OCI-LY7 (cell line): ENCODE data around the gene POGK. TPM values are rescaled to one million over a fixed set of nuclear protein-coding genes. Genes with fewer than 3 reads are reported as not detected.

Experiments used
- BruUV-seq: library from RNA; stranded (reverse); fragments of 400-500 nt; replicated peaks from 2 replicates; lab custom pipeline; 2021; lab: Mats Ljungman, UMichigan
- CTCF ChIA-PET: fragments of 300-600 bp; sonication (Branson Sonifier 250); formaldehyde crosslinking; loops from one replicate; lab custom pipeline; 2022; ENCODE audit warnings: antibody characterized with exemption; ENCODE audit not compliant: unreplicated experiment; lab: Charles Lee
- POLR2A ChIA-PET: fragments of 300-600 bp; sonication (Branson Sonifier 250); formaldehyde crosslinking; loops from one replicate; lab custom pipeline; 2022; ENCODE audit warnings: antibody characterized with exemption; lab: Charles Lee
- DNase-seq: peaks from one replicate; pipeline ENCODE4 v3.0.0-alpha.2; 2015; ENCODE audit warnings: low spot score
- H2AFZ ChIP-seq: fragments of 200-600 bp; sonication (generic), shearing (Covaris generic); 2 replicates; pipeline ENCODE4 v1.6.1; 2014; ENCODE audit warnings: mild to moderate bottlenecking, antibody characterized with exemption, low read length, moderate library complexity
- H3K27ac ChIP-seq: fragments of 200-600 bp; sonication (generic); 2 replicates; pipeline ENCODE4 v1.5.1; 2014; ENCODE audit warnings: mixed run types, low read depth, mild to moderate bottlenecking, moderate library complexity, low read length, inconsistent platforms; ENCODE audit not compliant: poor library complexity, severe bottlenecking
- H3K36me3 ChIP-seq: fragments of 200-600 bp; sonication (generic); 2 replicates; pipeline ENCODE4 v1.6.1; 2014; ENCODE audit warnings: mild to moderate bottlenecking, antibody characterized with exemption, low read length, moderate library complexity, mixed read lengths; ENCODE audit not compliant: insufficient read depth
- H3K4me1 ChIP-seq: fragments of 200-600 bp; sonication (generic); 2 replicates; pipeline ENCODE4 v1.5.1; 2014; ENCODE audit warnings: mild to moderate bottlenecking, low read length; ENCODE audit not compliant: insufficient read depth, poor library complexity, severe bottlenecking
- H3K4me2 ChIP-seq: fragments of 200-600 bp; sonication (generic); 2 replicates; pipeline ENCODE4 v1.6.1; 2014; ENCODE audit warnings: mild to moderate bottlenecking, low read length
- H3K4me3 ChIP-seq: fragments of 200-600 bp; sonication (generic); 2 replicates; pipeline ENCODE4 v1.5.1; 2014; ENCODE audit warnings: mild to moderate bottlenecking, low read depth, low read length; ENCODE audit not compliant: poor library complexity, severe bottlenecking
- H3K79me2 ChIP-seq: fragments of 200-600 bp; sonication (generic); 2 replicates; pipeline ENCODE4 v1.6.1; 2016; ENCODE audit warnings: low read depth, mild to moderate bottlenecking, low read length, moderate library complexity, mixed read lengths; ENCODE audit not compliant: insufficient read depth
- H3K9me2 ChIP-seq: fragments of 200-600 bp; sonication (generic); 2 replicates; pipeline ENCODE4 v1.6.1; 2016; ENCODE audit warnings: mild to moderate bottlenecking, low read length, mixed read lengths; ENCODE audit not compliant: insufficient read depth
- H3K9me3 ChIP-seq: fragments of 200-600 bp; sonication (generic); 2 replicates; pipeline ENCODE4 v1.6.1; 2014; ENCODE audit warnings: mild to moderate bottlenecking, mixed run types, low read length, mixed read lengths
- H4K20me1 ChIP-seq: fragments of 200-600 bp; sonication (generic); 2 replicates; pipeline ENCODE4 v1.6.1; 2014; ENCODE audit warnings: mild to moderate bottlenecking, antibody characterized with exemption, low read length, moderate library complexity, mixed read lengths; ENCODE audit not compliant: insufficient read depth
- CTCF ChIP-seq: fragments of 200-600 bp; sonication (generic); conservative IDR thresholded peaks from 2 replicates; pipeline ENCODE4 v1.5.1; 2014; ENCODE audit warnings: mild to moderate bottlenecking, antibody characterized with exemption, low read length, moderate library complexity, mixed read lengths
- EZH2phosphoT487 ChIP-seq: fragments of 200-600 bp; sonication (generic); IDR thresholded peaks from 2 replicates; pipeline ENCODE4 v1.6.1; 2018; ENCODE audit warnings: low read depth, borderline replicate concordance, mild to moderate bottlenecking, mixed run types, antibody characterized with exemption, low read length, moderate library complexity, mixed read lengths
- intact Hi-C: fragments of 100-400 bp; cut with micrococcal nuclease; formaldehyde crosslinking; loops from one replicate; pipeline ENCODE4 v1.10.0; 2022; ENCODE audit not compliant: unreplicated experiment
- total RNA-seq, 2 experiments: library from RNA; depleted of rRNA in 1 of 2; stranded (reverse); fragments of >200 nt in 1 of 2; shearing (Covaris generic) in 1 of 2; gene quantifications; 2 replicates each; pipeline ENCODE4 v1.2.3, GENCODE V29; 2014 to 2022

Gene POGK
- total RNA-seq, 2 experiments from 2014 or later: 27.2 to 41.9 TPM

- TF ChIP-seq EZH2phosphoT487 (no peak), CTCF (no peak)
- Histone ChIP-seq H3K9me2 (no peaks in the 10 kb centered on the region), H4K20me1 (peaks cover 4% of the 10 kb centered on the region; the same call in 1 of the 2 replicates), H3K4me2 (no peak overlapping the region), H3K36me3 (peaks cover 100% of the 10 kb centered on the region), H2AFZ (no peak overlapping the region), H3K27ac (no peak overlapping the region), H3K9me3 (no peaks in the 10 kb centered on the region), H3K4me3 (no peak overlapping the region), H3K79me2 (no peaks in the 10 kb centered on the region; the same call in 1 of the 2 replicates), H3K4me1 (peaks cover 10% of the 10 kb centered on the region)
- DNase-seq: no peak
- intact Hi-C loops: no loop called here
- ChIA-PET POLR2A (interaction anchor here (0.6 to 1.4 kb wide), 3 partner anchors 9 to 681 kb away, joined by 3 to 5 read pairs (median 3); no protein-coding TSS in a partner anchor), CTCF (no interaction called here)
- BruUV-seq: no TSS peak
Measured at GRCh38 chr1:166858726-166859419, 19.6 kb downstream of the POGK start.

GRCh38 chr1:166859597-166859996 lies 20.3 kb downstream of the POGK start:
- Histone ChIP-seq H2AFZ (no peak overlapping the region), H3K4me2 (no peak overlapping the region), H3K4me3 (no peak overlapping the region), H4K20me1 (no peaks in the 10 kb centered on the region), H3K9me3 (no peaks in the 10 kb centered on the region), H3K27ac (no peak overlapping the region), H3K9me2 (no peaks in the 10 kb centered on the region), H3K4me1 (peaks cover 10% of the 10 kb centered on the region), H3K79me2 (no peaks in the 10 kb centered on the region; the same call in 1 of the 2 replicates), H3K36me3 (peaks cover 100% of the 10 kb centered on the region)
- no TSS peak for BruUV-seq
- no peak for TF ChIP-seq CTCF
- no peak for TF ChIP-seq EZH2phosphoT487
- POLR2A ChIA-PET: interaction anchor here (0.5 to 1.2 kb wide), 5 partner anchors 8 to 349 kb away, joined by 3 to 4 read pairs (median 3); no protein-coding TSS in a partner anchor
- intact Hi-C loops: no loop called here
- CTCF ChIA-PET: no interaction called here
- peak; percentile 48 for DNase-seq

GRCh38 chr1:166865926-166866325 lies 26.7 kb downstream of the POGK start:
- ChIA-PET POLR2A (interaction anchor here (0.6 to 1.8 kb wide), 2 partner anchors 10 to 666 kb away, joined by 4 to 5 read pairs; partner anchors contain the start of gene TADA1), CTCF (no interaction called here)
- H3K79me2 ChIP-seq: peaks cover 7% of the 10 kb centered on the region; the same call in 1 of the 2 replicates
- H3K27ac ChIP-seq: no peak overlapping the region
- no peaks in the 10 kb centered on the region for H3K9me3 ChIP-seq
- TF ChIP-seq CTCF (no peak), EZH2phosphoT487 (no peak)
- H3K9me2 ChIP-seq: no peaks in the 10 kb centered on the region
- intact Hi-C loops: no loop called here
- BruUV-seq: no TSS peak
- no peaks in the 10 kb centered on the region for H4K20me1 ChIP-seq
- no peak overlapping the region for H3K4me3 ChIP-seq
- peaks cover 77% of the 10 kb centered on the region for H3K36me3 ChIP-seq
- no peak overlapping the region for H3K4me2 ChIP-seq
- DNase-seq: no peak
- no peak overlapping the region for H2AFZ ChIP-seq
- H3K4me1 ChIP-seq: no peaks in the 10 kb centered on the region
